GM12872 (cell line): ENCODE measurements around the gene MMP2.

Experiments
- CTCF ChIP-seq: IDR thresholded peaks from 3 replicates; pipeline ENCODE4 v1.5.1; 2011; ENCODE audit warnings: low read depth, mild to moderate bottlenecking, low read length, moderate library complexity; ENCODE audit not compliant: insufficient read depth

The MMP2 gene

DNA sequence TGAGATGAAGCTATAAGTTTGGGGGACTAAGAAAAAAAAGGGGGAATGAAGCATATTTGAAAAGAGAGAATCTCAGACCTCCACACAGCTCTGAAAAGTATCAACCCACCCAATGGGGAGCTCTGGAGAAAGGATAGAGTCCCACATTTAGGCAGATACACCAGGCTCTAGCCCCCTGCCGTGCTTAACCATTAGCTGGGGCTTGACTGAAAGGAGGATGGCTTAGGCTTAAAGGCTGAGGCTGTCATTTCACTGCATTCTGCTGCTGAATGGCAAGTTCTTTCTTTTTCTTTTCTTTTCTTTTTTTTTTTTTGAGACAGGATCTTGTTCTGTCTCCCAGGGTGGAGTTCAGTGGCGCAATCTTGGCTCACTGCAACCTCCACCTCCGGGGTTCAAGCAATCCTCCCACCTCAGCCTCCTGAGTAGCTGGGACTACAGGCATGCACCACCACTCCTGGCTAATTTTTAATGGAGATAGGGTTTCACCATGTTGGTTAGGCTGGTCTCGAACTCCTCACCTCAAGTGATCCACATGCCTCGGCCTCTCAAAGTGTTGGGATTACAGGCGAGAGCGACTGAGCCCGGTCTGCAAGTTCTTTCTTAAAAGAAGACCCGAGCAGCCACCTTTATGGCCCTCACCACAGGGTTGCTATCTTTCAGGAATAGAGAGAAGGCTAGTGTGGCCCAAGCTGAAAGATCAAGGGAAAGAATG is 9.0 kb upstream of the MMP2 start:
- TF ChIP-seq CTCF = no peak

DNA sequence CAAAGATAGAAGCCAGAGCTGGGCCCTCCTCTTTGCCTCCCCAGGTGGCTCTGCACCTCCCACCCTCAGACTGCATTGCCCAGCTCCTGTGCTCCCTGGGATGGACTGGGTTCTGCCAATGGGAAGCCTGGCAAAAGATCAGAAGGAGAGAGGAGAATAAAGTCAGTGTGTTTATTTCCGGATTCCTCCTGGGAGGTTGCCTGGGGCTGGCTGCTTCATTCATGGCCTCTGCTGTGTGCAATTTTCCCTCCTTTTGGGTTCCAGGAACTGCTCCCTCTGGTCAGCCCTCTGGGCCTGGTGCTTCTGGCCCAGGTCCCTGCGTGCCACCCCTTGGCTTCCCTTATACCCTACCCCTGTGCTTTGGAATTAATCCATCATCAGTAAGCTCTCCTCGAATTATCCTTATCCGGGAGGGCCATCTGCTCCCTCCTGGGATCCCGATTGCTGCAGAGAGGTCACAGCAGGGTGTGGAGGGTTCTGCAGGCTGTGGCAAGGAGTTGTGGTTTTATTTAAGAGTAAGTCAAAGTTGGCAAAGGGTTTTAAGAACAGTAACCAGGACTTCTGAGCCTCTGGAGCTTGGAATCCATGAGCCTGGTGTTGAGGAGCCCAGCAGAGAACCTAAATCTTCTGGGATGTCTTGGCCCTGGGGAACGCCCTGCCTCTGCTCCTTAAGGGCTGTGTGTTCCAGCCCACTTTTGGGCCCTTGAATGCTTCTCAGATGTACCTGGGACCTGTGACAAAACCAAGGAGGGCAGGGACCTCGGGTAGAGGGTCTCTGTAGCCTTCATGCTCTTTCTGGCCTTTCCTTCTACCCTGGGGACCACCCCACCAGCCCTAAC is 8.2 kb upstream of the MMP2 start:
- no peak for TF ChIP-seq CTCF

DNA sequence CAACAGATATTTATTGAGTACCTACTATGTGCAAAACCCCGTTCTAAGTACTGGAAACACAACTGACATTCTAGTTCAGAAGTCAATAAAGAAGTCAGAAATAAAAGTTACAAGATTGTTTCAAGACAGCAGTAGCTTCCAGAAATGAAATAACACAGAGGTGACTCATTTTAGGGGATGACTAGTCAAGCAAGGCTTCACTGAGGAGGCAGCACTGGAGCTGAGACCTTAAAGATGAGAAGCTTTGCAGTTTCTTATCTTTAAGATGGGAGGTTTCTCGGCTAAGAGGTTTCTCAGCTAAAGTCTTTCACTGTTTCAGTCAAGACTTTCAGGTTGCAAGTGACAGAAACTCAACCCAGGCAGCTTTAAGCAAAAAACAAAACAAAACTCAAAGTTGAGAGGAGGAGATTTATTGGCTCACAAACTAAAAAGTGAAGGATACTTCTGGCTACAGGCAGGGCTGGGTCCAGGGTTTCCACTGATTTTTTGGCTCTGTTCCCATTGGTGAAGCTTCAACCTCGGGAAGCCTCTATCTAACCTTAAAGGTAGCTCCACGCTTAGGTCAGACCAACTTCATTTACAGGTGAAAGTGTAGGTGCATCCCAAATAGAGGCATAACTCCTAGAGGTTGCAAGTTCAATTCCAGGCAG is 7.4 kb upstream of the MMP2 start:
- TF ChIP-seq CTCF = no peak

GRCh38 chr16:55473587-55473986 is 5.4 kb upstream of the MMP2 start:
- no peak for TF ChIP-seq CTCF

- TF ChIP-seq CTCF = no peak
Observed at GRCh38 chr16:55474821-55475220, 4.2 kb upstream of the MMP2 start.

GRCh38 chr16:55475919-55476318 is 3.1 kb upstream of the MMP2 start:
- no peak for TF ChIP-seq CTCF
